CD4-positive, alpha-beta T cell treated with Interferon gamma for 1 hour (primary cell): ENCODE measurements around the gene MAP3K10.
A peak's percentile ranks its signal among the peaks of the same experiment; 100 is the strongest.
"Not testable (repeated sequence)": the region's sequence is repeated elsewhere in the genome, so short reads cannot be mapped to it uniquely, and the experiment has no call there.

Experiments
- DNase-seq: peaks from one replicate; pipeline ENCODE4 v3.0.0-alpha.2; 2020

Gene MAP3K10

DNA sequence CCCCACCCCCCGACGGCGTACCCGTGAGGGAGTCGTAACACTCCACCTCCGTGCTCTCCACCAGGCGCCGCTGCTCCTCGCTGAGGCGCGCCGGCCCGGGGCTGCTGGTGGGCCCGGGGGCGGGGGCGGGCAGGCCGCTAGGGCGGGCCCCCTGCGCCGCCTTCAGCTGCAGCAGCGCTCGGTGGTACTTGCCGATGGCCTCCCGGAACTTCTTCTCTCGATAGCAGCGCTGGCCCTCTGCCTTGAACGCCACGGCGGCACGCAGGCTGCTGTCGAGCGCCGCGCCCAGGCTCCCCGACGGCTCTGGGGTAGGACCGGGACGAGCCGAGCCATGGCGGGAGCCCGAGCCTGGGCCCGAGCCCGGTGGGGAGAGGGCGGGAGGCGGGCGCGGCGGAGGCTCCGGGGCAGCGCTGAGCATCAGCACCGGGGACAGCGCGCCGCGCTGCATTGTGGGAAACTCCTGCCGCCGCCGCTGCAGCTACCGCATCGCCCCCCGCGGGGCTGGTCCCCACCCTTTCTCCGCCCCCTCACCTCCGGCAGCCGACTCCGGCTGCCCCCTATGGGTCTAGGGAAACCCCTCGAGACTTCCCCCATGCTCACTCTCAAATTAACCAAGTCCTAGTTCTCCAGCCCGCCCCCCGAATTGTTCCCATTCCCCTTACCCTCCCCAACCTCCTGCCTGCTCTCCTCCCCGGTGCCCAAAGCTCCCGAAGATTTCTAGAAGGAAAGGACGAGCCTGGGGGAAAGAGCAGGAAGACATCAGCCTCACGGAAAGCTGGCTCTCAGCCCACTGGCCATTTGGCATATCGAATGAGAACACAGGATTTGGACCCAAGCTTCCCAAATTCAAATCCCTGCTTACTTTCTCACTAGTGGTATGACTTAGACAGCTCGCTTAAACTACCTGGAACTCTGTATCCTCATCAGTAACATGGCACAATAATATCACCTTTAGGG is 27.0 kb downstream of the MAP3K10 start, which contains the start of gene TTC9B:
TTC9B (minus strand) TSS at position 451 of the 957 bp plus-strand sequence; CDS start at position 448, 3 bp downstream.
- DNase-seq, result peak; percentile 15

- not testable (repeated sequence) for DNase-seq
Measured at GRCh38 chr19:40219029-40219428, 27.8 kb downstream of the MAP3K10 start.

DNA sequence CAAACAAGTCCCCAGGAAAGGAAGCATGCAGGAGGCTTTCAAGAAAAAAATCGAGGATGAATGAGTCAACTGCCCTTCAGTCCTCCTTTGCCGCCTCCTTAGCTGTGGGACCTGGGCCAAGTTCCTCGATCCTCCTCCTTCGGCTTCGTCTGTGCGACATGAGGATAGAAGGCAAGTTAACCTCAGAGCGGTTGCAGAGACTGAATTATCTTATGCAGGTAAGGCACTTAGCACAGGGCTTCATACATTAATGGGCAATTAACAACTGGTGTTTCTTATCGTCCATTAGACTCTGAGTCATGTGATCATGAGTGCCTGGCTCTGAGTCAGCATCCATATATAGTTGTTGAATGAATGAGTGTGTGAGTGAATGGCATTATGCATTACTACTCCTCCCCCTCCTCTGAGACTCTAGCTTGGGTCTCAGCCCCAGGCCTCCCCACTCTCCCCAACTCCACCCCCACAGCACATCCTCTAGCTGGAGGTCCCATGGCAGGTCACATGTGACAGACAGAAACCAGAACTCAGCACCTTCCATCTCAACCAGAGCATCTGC is 28.6 kb downstream of the MAP3K10 start:
- DNase-seq, result no peak

GRCh38 chr19:40220674-40221073 is 29.4 kb downstream of the MAP3K10 start:
- no peak for DNase-seq

- DNase-seq, result peak; percentile 83
Measured at GRCh38 chr19:40221858-40222619, 30.8 kb downstream of the MAP3K10 start.

GRCh38 chr19:40223135-40223822 is 32.1 kb downstream of the MAP3K10 start:
- peak; percentile 26 for DNase-seq

- no peak for DNase-seq
Measured at GRCh38 chr19:40224342-40225150, 33.3 kb downstream of the MAP3K10 start.

DNA sequence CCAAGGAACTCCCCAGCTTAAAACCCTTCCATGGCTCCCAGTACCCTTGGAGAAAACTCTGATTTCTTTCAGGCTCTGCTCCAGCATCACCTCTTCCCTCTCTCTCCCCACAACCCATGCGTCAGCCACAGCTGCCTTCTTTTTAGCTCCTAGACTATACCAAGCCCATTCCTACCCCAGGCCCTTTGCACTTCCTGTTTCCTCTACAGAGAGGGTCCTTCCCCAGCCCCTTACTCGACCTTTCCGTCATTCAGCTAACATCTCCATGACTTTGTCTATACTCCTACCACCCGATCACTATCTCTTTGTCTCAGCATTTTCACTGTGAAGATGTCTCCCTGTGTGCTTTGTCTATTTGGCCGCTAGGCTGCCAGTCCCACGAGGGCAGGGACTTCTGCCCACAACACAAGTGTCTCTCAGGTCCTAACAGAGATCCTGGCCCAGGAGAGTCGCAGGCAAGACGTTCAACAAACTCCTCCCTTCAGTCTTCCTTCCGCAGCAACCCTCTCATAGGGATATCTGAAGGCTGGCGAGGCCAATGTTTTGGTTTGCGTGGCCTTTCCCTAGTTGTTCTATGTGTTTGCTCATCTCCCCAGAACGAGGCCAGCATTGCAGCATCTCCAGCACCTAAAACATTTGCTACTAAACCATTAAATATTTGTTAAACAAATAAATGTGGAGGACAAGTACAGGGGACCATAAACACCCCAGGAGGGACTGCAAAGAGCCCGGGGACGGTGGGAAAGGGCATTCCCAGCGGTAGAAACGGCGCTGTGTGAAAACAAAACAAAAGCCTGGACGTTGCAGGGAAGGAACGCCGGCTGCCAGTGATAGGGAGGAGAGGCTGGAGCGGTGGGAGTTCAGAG is 34.4 kb downstream of the MAP3K10 start:
- DNase-seq, result no peak

DNA sequence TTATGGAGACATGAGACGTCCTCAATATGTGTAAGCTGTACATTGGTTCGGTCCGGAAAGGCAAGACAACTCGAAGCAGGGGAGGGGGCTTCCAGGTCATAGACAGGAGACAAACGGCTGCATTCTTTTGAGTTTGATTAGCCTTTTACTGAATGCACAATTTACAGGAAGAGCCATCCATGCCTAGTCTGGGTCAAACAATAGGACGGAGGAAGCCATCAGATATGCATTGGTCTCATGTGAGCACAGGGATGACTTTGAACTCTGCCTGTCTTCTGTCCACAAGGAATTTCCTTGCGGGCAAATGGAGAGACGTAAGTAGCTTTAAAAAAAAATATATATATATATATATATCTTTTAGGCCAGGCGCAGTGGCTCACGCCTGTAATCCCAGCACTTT is 37.1 kb downstream of the MAP3K10 start:
- DNase-seq, result no peak

GRCh38 chr19:40228863-40229262 is 37.6 kb downstream of the MAP3K10 start:
- DNase-seq, result no peak

DNA sequence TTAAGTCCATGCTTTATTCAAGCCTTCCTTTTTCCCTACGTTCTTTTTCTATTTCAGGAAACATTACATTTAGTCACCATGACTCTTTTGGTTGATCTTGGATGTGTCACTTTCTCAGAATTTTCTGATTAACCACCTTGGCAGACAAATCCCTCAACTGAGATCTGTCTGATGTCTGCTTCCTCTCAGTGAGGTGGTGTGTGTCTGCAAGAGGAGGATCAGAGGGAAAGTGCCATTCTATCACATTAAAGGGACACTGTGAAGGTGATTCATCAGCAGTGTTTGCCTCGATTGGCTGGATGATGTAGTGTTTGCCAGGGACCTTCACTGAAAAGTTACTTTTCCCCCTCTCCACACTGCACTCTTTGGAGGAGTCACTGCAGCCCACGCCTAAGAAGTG is 38.3 kb downstream of the MAP3K10 start:
- DNase-seq, result no peak

- no peak for DNase-seq
Measured at GRCh38 chr19:40229926-40230417, 38.7 kb downstream of the MAP3K10 start.

DNA sequence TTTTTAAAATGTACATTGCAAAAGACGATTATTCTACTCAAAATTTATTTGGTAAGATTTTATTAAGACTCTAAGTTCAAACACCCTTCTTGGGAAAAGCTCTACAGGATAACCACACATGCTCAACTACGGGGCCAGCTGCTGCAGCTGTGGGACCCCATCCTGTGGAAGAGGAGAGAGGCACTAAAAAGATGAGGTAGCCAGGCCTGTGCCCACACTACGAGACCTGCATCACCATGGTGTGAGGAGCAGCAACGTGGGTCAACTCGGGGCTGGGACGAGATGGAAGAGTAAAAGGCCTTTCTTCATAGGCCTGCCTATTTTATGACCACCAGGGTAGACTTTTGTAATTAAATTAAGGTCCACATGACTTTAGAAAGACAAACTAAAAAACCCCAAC is 39.8 kb downstream of the MAP3K10 start:
- no peak for DNase-seq

GRCh38 chr19:40231544-40232424 is 40.6 kb downstream of the MAP3K10 start:
- no peak for DNase-seq

- no peak for DNase-seq
Measured at GRCh38 chr19:40232479-40232878, 41.3 kb downstream of the MAP3K10 start.

- no peak for DNase-seq
Measured at GRCh38 chr19:40232949-40233810, 42.0 kb downstream of the MAP3K10 start.

GRCh38 chr19:40233811-40234389 is 42.7 kb downstream of the MAP3K10 start:
- DNase-seq, result no peak
